DOHH2 (cell line): ENCODE results near the gene ITGAL.
A peak's percentile ranks its signal among the peaks of the same experiment; 100 is the strongest.

Experiments
- H3F3A ChIP-seq: fragments of 200-600 bp; sonication (generic), shearing (Covaris generic); 2 replicates; pipeline ENCODE4 v1.6.0; 2016; ENCODE audit warnings: antibody characterized with exemption, mild to moderate bottlenecking; ENCODE audit not compliant: control insufficient read depth, insufficient read depth
- H3K27ac ChIP-seq: fragments of 200-600 bp; sonication (generic); 2 replicates; pipeline ENCODE4 v1.5.1; 2014; ENCODE audit warnings: low read depth, mild to moderate bottlenecking, low read length, moderate library complexity
- H3K27me3 ChIP-seq: fragments of 200-600 bp; sonication (generic); 2 replicates; pipeline ENCODE4 v1.6.1; 2014; ENCODE audit warnings: mild to moderate bottlenecking, low read length, mixed read lengths; ENCODE audit not compliant: control insufficient read depth
- H3K36me3 ChIP-seq: fragments of 200-600 bp; sonication (generic); 2 replicates; pipeline ENCODE4 v1.6.1; 2014; ENCODE audit warnings: mild to moderate bottlenecking, low read length, moderate library complexity, mixed read lengths; ENCODE audit not compliant: control insufficient read depth
- H3K4me1 ChIP-seq: fragments of 200-600 bp; sonication (generic); 2 replicates; pipeline ENCODE4 v1.6.1; 2014; ENCODE audit warnings: mild to moderate bottlenecking, low read length, mixed read lengths; ENCODE audit not compliant: control insufficient read depth
- H3K4me2 ChIP-seq: fragments of 200-600 bp; sonication (generic); 2 replicates; pipeline ENCODE4 v1.6.0; 2014; ENCODE audit warnings: mild to moderate bottlenecking, low read length, moderate library complexity
- H3K4me3 ChIP-seq: fragments of 200-600 bp; sonication (generic); 2 replicates; pipeline ENCODE4 v1.5.1; 2014; ENCODE audit warnings: mild to moderate bottlenecking, low read length, mixed read lengths
- H3K79me2 ChIP-seq: fragments of 200-600 bp; sonication (generic); 2 replicates; pipeline ENCODE4 v1.6.1; 2014; ENCODE audit warnings: mild to moderate bottlenecking, low read length, mixed read lengths; ENCODE audit not compliant: control insufficient read depth
- H3K9me2 ChIP-seq: fragments of 200-600 bp; sonication (generic); replicated peaks from 2 replicates; pipeline ENCODE4 v1.6.1; 2014; ENCODE audit warnings: mild to moderate bottlenecking, low read length, mixed read lengths; ENCODE audit not compliant: control insufficient read depth
- H3K9me3 ChIP-seq: fragments of 200-600 bp; sonication (generic); 2 replicates; pipeline ENCODE4 v1.6.1; 2014; ENCODE audit warnings: antibody characterized with exemption, low read length, mixed read lengths; ENCODE audit not compliant: control insufficient read depth, insufficient read depth
- H4K20me1 ChIP-seq: fragments of 200-600 bp; sonication (generic); 2 replicates; pipeline ENCODE4 v1.6.0; 2014; ENCODE audit warnings: low read depth, mild to moderate bottlenecking, antibody characterized with exemption, low read length, moderate library complexity; ENCODE audit not compliant: control insufficient read depth, insufficient read depth
- CTCF ChIP-seq: fragments of 200-600 bp; sonication (generic); IDR thresholded peaks from one replicate; pipeline ENCODE4 v1.5.1; 2014; ENCODE audit warnings: antibody characterized with exemption, mild to moderate bottlenecking, low read depth, low read length; ENCODE audit not compliant: poor library complexity, severe bottlenecking
- EZH2phosphoT487 ChIP-seq: fragments of 200-600 bp; sonication (generic); IDR thresholded peaks from 2 replicates; pipeline ENCODE4 v1.6.1; 2017; ENCODE audit warnings: borderline replicate concordance, mild to moderate bottlenecking, antibody characterized with exemption, low read length, moderate library complexity, mixed read lengths

Gene ITGAL

GRCh38 chr16:30443631-30444030, 28.9 kb upstream of the ITGAL start:
- TF ChIP-seq EZH2phosphoT487 = no peak
- TF ChIP-seq CTCF = no peak
- Histone ChIP-seq H3K9me2 (no peaks in the 10 kb centered on the region), H3K9me3 (no peaks in the 10 kb centered on the region), H3K4me1 (peaks cover 58% of the 10 kb centered on the region), H4K20me1 (peaks cover 21% of the 10 kb centered on the region), H3K27ac (no peak overlapping the region), H3K36me3 (peaks cover 33% of the 10 kb centered on the region), H3K27me3 (no peaks in the 10 kb centered on the region), H3K4me3 (peak overlapping the region; percentile 91), H3F3A (peaks cover 37% of the 10 kb centered on the region), H3K79me2 (peaks cover 42% of the 10 kb centered on the region), H3K4me2 (peak overlapping the region; percentile 96)

DNA sequence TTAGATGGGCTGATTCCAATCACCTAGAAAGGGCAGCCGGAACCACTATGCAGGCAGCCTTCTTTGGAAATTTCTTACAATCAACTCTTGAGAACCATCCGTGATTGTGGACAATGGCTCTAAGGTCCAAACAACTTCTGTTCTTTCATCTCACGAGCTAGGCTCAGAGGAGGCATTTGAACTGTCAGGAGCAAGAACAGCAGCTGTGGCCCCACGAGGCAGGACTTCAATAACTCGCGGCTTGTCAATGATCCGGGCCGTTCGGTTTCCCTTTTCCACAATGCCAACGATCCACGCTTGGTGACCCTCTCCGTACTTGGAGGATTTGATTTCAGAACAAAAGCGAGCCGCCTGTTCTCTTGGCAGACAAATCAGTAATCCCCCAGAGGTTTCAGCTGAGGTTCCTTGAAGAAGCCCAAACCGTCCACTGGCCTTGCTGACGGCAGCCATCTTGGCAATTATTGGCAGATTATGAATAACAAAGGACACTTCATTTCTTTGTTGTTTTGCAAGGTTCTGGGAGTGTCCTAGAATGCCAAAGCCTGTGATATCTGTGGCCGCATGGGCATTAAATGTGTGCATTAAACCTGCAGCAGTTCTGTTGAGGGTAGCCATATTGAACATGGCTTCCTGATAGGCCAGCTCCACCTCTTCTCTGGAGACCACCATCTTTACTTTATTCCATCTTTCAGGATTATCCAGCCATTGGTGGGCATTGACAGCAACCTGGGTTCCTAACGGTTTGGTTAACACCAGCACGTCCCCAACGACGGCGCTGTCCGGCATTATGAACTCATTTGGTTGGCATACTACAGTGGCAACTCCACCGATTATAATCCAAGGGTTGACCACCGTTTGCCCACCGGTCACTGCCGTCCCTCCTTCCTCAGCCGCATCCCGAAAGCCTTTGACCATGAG, 28.1 kb upstream of the ITGAL start:
- H3K9me2 ChIP-seq = no peaks in the 10 kb centered on the region
- H3K79me2 ChIP-seq = peaks cover 42% of the 10 kb centered on the region
- H4K20me1 ChIP-seq = peaks cover 21% of the 10 kb centered on the region
- peaks cover 37% of the 10 kb centered on the region for H3F3A ChIP-seq
- H3K36me3 ChIP-seq = peaks cover 33% of the 10 kb centered on the region
- TF ChIP-seq CTCF (no peak), EZH2phosphoT487 (no peak)
- H3K9me3 ChIP-seq = no peaks in the 10 kb centered on the region
- peak overlapping the region; percentile 76 for H3K27ac ChIP-seq
- peak overlapping the region; percentile 96 for H3K4me2 ChIP-seq
- peak overlapping the region; percentile 91 for H3K4me3 ChIP-seq
- no peaks in the 10 kb centered on the region for H3K27me3 ChIP-seq
- H3K4me1 ChIP-seq = peaks cover 58% of the 10 kb centered on the region

GRCh38 chr16:30445149-30445407, 27.5 kb upstream of the ITGAL start:
- H3K4me3 ChIP-seq = peak overlapping the region; percentile 91
- peak overlapping the region; percentile 76 for H3K27ac ChIP-seq
- H3K4me1 ChIP-seq = peaks cover 58% of the 10 kb centered on the region

More at GRCh38 chr16:30445149-30445407, 27.5 kb upstream of the ITGAL start:
- Histone ChIP-seq H3K79me2 (peaks cover 42% of the 10 kb centered on the region), H4K20me1 (peaks cover 21% of the 10 kb centered on the region), H3K36me3 (peaks cover 33% of the 10 kb centered on the region), H3F3A (peaks cover 33% of the 10 kb centered on the region), H3K4me2 (peak overlapping the region; percentile 96), H3K27me3 (no peaks in the 10 kb centered on the region), H3K9me3 (no peaks in the 10 kb centered on the region), H3K9me2 (no peaks in the 10 kb centered on the region)
- TF ChIP-seq EZH2phosphoT487 = no peak
- no peak for TF ChIP-seq CTCF
